Stimulated activated CD4-positive, alpha-beta T cell treated with anti-CD3 and anti-CD28 coated beads, Interleukin-12 subunit alpha, Interleukin-12 subunit beta, amount 100 ng/mL, for 24 hours (primary cell): ENCODE data around the gene MAGEF1.
A peak's percentile ranks its signal among the peaks of the same experiment; 100 is the strongest.
"Not testable (repeated sequence)": the region's sequence is repeated elsewhere in the genome, so short reads cannot be mapped to it uniquely, and the experiment has no call there.

Experiments used
- DNase-seq, 2 experiments: peaks; one replicate each; pipeline ENCODE4 v3.0.0-alpha.2; 2020; ENCODE audit warnings: low read depth in 2 of 2

Gene MAGEF1

GRCh38 chr3:184742676-184743135 is 30.8 kb upstream of the MAGEF1 start:
- no peak for DNase-seq

- no peak for DNase-seq
Measured at GRCh38 chr3:184741798-184742675, 30.2 kb upstream of the MAGEF1 start.

- DNase-seq: no peak
Measured at GRCh38 chr3:184741259-184741556, 29.3 kb upstream of the MAGEF1 start.

- DNase-seq: no peak
Measured at GRCh38 chr3:184740509-184741258, 28.8 kb upstream of the MAGEF1 start.

- DNase-seq: no peak
Measured at GRCh38 chr3:184739594-184740505, 28.0 kb upstream of the MAGEF1 start.

- no peak for DNase-seq
Measured at GRCh38 chr3:184738982-184739381, 27.1 kb upstream of the MAGEF1 start.

GRCh38 chr3:184738506-184738890 is 26.6 kb upstream of the MAGEF1 start:
- no peak for DNase-seq

GRCh38 chr3:184737641-184738505 is 26.0 kb upstream of the MAGEF1 start:
- DNase-seq: no peak

GRCh38 chr3:184737063-184737462 is 25.2 kb upstream of the MAGEF1 start:
- DNase-seq: no peak

GRCh38 chr3:184734903-184735701 is 23.2 kb upstream of the MAGEF1 start:
- no peak for DNase-seq

GRCh38 chr3:184733971-184734608 is 22.2 kb upstream of the MAGEF1 start:
- DNase-seq: no peak

- DNase-seq: no peak
Measured at GRCh38 chr3:184733181-184733580, 21.3 kb upstream of the MAGEF1 start.

GRCh38 chr3:184731786-184732537 is 20.1 kb upstream of the MAGEF1 start:
- DNase-seq: no peak

GRCh38 chr3:184730924-184731323 is 19.1 kb upstream of the MAGEF1 start:
- no peak for DNase-seq

GRCh38 chr3:184729154-184729553 is 17.3 kb upstream of the MAGEF1 start:
- not testable (repeated sequence) for DNase-seq

GRCh38 chr3:184728010-184728527 is 16.2 kb upstream of the MAGEF1 start:
- DNase-seq: no peak

GRCh38 chr3:184727357-184728009 is 15.6 kb upstream of the MAGEF1 start:
- peak in 1 of 2 experiments; percentile 26 for DNase-seq

GRCh38 chr3:184726497-184726896 is 14.6 kb upstream of the MAGEF1 start:
- no peak for DNase-seq
